ENCODE results near the gene SULT2B1.
"Not testable (repeated sequence)": the region's sequence is repeated elsewhere in the genome, so short reads cannot be mapped to it uniquely, and the experiment has no call there.

Gene SULT2B1

DNA sequence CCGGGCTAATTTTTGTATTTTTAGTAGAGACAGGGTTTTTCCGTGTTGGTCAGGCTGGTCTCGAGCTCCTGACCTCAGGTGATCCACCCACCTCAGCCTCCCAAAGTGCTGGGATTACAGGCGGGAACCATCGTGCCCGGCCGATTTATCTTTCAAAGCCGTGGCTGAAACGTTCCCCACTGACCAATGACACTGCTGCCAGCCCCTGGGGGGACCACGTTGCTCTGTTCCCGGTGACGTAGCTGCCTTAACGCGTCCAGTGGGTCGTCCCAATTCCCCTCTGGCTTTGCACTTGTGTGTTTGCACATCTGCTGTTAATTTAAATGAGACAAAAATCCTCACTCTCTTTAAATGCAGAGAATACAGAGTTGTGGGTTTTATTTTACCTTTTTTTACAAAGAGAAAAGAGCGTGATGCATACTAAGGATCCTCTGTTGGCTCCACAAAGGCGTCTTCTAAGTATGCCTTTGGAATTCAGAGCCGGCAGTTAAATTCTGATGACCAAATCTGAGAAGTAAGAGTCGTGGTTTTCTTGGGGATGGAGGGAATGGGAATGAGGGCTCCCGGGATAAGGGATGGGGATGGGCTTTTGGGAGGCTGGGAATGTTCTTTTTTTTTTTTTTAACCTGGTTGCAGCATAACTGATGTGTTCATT lies 21.8 kb upstream of the SULT2B1 start:
- no peak for DNase-seq

DNA sequence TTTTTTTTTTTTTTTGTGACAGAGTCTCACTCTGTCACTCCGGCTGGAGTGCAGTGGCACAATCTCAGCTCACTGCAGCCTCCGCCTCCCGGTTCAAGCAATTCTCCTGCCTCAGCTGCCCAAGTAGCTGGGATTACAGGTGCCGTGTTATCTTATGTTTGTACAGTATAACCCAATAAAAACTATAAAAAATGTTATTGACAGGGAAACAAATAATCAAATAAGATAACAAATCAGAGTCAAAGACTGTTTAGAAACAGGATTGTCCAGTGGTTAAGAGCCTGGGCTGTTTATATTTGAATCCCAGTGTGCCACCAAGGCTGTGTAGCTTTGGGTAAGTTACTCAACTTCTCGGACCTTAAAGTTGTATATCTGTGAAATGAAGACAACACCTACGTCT lies 21.2 kb upstream of the SULT2B1 start:
- no peak for DNase-seq

DNA sequence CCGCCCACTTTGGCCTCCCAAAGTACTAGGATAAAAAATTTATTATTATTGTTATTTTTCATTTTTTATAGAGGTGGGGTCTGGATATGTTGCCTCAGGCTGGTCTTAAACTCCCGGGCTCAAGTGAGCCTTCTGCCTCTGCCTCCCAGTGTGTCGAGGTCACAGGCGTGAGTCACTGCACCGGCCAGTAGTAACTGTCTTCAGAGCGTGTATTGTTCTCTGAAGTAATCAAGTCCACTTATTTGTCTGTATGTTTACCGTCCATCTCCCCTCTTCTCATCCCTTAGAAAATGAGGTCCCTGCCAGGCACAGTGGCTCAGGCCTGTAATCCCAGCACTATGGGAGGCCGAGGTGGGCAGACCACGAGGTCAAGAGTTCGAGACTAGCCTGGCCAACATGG lies 18.2 kb upstream of the SULT2B1 start:
- no peak for DNase-seq

DNA sequence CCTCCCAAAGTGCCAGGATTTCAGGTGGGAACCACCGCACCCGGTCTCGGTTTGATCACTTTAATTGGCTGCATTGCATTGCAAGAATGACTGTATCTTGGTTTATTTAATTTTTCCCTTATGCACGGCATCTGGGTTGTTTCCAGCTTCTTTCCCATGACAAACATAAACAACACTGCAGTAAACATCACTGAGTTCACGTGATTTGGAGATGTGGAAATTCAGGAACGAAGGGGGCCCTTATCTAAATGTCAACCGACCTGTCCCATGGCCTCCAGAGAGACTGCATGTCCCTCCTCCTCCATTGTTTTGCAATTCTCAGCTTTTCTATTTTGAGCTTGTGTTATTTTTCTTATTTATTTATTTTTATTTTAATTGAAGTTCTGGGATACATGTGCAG lies 14.4 kb upstream of the SULT2B1 start:
- DNase-seq = no peak

DNA sequence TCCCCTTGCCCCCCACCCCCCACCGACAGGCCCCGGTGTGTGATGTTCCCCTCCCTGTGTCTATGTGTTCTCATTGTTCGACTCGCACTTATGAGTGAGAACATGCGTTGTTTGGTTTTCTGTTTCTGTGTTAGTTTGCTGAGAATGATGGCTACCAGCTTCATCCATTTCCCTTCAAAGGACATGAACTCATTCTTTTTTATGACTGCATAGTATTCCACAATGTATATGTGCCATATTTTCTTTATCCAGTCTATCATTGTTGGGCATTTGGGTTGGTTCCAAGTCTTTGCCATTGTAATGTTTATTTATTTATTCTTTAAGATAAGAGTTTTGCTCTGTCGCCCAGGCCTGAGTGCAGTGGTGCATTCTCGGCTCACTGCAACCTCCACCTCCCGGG lies 13.9 kb upstream of the SULT2B1 start:
- not testable (repeated sequence) for DNase-seq

DNA sequence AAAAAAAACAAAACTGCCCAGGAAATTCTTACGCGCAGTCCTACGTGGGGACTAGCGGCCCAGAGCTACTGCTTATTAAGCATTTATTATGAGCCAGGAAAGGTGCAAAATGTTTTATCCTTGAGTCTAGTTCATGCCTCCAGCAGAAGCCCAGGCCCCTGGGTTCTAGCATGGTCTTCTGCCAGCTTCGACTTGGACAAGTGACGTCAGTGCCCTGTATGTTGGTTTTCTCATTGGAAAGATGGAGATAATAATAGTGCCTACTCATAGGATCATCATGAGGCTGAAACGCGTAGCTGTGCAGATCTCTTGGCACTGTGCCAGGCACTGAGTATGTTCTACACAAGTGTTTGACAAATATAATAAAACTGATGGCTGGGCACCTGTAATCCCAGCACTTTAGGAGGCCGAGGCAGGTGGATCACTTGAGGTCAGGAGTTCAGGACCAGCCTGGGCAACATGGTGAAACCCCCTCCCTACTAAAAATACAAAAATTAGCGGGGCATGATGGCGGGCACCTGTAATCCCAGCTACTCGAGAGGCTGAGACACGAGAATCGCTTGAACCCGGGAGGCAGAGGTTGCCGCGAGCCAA lies 12.4 kb upstream of the SULT2B1 start:
- peak; percentile 87 for DNase-seq

DNA sequence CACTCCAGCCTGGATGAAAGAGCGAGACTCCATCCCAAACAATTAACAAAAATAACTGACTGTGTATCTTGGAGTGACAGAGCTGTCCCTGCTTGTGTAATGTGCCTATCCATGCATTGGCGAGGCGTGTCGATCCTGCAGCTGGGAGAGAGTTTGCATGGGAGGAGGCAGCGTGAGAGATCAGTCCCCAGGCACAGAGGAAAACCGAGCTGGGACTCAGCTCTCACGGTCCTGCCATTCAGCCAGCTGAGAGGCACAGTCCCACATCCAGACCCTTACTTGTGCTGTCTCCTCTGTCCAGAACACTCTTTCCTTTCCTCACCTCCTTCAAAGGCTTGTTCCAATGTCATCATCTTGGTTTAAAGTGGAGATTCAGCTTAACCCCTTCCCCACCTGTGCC lies 11.9 kb upstream of the SULT2B1 start:
- DNase-seq = no peak

DNA sequence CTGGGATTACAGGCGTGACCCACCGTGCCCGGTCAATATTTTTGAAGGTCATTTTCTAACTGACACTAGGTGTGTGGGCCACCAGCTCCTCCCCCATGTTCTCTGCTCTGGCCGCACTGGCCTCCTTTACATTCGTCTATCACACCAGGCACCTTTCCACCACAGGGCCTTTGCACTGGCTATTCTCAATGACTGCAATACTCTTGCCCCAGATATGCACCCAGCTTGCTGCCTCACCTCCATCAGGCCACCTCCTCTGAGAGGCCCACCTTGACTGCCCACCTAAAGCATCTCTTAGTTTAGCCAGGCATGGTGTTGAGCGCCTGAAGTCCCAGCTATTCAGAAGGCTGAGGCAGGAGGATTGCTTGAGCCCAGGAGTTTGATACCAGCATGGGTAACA lies 10.2 kb upstream of the SULT2B1 start:
- no peak for DNase-seq

DNA sequence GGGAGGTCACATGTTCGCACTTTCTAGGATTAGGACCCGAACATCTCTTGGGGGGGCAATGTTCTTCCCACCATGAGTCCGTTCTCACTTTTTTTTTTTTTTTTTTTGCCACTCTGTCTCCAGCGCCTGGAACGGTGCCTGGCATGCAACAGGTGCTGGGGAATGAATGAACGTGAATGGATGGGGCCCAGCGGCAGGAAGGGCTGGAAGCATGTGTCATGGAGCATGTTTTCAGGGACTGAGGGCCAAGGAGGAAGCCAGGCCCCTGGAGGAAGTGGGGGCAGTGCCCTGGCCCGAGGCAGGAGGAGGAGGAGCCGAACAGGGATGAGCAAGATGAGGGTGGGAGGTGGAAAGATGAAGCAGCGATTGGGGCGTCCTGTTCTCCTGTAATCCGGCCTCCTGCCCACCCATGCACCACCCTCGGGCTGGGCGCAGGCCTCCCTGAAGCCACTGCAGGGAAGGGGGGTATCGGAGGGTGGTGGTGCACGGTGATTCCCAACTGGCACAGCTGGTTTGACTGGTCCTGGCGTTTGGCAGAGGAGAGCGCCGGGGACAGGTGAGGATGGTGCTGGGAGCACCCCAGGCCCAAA lies 8.8 kb upstream of the SULT2B1 start:
- peak; percentile 91 for DNase-seq

DNA sequence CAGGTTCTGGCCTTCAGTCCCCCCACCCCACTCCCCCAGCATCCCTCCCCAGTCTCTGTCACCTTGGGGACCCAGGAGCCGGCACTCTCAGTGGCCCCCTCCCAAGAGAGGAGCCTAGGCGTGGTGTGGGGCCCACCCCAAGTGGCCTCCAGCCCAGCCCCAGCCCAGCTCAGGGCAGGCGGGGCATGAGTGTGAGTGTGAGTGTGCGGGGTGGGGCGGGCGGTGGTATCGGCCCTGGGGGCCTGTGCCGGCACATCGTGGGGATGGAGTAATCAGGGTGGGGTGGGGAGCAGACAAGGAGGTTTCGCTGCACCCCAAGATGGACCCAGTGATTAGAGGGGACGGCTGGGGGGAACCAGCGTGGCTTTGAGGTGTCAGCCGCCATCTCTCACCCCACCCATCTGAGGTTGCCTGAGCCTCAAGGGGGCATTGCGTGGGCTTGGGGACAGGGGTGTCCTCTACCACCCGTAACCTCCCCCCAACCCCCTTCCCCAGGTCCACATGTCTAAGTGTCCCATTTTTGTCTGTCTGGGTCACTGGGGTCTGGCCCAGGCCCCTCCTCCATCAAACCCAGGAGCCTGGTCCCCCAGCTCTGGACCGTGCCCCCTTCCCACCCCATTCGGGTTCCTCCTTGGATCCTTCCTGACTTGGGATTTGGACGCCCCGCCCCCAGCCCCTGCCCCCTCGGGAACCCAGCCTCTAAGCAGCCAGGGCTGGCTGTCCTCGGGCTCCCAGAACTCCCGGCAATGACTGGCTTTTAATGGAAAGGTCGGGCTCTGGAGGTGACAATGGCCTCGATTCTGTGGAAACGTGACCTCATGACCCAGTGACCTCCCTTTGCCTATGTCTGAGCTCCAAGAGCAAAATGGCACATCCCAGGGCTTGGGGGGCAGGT lies 6.9 kb upstream of the SULT2B1 start:
- no peak for DNase-seq

DNA sequence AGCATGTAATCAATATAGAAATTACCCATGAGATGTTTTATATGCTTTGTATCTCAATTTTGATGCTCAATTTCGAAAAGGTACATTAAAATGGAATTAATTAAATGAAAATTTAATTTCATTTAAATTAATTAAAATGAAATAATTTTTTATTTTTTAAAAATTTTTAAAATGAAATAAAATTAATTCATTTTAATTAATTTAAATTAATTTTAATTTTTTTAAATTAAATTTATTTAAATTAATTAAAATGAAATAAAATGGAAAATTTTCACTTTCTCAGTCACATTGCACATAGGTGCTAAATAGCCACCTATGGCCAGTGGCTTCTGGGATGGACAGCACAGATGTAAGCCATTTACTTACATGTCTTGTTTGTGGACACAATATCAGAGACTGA lies 4.2 kb upstream of the SULT2B1 start:
- DNase-seq = no peak

DNA sequence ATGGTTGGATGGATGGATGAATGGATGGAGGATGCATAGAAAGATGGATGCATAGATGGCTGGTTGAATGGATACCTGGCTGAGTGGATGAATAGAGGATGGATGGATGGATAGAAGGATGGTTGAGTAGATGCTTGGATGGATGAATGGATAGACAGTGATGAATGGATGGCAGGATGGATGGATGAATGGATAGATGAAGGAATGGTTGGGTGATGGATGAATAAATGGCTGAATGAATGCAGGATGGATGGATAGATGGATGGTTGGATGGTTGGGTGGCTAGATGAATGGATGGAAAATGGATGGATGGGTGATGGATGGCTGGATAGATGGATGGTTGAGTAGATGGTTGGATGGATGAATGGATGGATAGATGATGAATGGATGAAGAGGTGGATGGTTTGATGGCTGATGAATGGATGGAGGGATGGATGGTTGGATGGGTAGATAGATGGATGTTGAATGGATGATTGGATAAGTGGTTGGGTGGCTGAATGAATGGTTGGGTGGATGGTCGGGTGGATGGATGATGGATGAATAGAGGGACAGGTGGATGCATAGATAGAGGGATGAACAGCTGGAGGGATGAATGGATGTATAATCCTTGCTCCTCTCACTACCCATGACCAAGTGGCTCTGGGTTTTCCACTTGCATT lies 3.6 kb upstream of the SULT2B1 start:
- DNase-seq = no peak

DNA sequence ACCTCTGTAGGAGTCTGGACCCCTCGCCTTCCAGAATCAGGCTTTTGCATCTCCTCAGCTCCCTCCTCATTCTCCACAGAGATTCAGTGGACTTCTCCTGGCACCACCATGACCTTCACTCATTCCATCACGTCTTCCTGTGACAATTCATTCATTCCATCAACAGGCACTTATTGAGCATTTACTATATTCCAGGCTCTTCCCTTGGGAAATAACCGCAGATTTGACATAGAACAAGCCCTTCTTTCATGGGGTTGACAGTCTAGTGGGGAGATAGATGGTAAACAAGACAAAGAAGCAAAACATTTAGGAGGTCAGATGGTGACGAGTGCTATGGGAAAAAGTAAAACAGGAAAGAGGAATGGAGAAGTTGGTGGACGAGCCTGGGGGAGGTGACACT lies 2.6 kb upstream of the SULT2B1 start:
- no peak for DNase-seq

DNA sequence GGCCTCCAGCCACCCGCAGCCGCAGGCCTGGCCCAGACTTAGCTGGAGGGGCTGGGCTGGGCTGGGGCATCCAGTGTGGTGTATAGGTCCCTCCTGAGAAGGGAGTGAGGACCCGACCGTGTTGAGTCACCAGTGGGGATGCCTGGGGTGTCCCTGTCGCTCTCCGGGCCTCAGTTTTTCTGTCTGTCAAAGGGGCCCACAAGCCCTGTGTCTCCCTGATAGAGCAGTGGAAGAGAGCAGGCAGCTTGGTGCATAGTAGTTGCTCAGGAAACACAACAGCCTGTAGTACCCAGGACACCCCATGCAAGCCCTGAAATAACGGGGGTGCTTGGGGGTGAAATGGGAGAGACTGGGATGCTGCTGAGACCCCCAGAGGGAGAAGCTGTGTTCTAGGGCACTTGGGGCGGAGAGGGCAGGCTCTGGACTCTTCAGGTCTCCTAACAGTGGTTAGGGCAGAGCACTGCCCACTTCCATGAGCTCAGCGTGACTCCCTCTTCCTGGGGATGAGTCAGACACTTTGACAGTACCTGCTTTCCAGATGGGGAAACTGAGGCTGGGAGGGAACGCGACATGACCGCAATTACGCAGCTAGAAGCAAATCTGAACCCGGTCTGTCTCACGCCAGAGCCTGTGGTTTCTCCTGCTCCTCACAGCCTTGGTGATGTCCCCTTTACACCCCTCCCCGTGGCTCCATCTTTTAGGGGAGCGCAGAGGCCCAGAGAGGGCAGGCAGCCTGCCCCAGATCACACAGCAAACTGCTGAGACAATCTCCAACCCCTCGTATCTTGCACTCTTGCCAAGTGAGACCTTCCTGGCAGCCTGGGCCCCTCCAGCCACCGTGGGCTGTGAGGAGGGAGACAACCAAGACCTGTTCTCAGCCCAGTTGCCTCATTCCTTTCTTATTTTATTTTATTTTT lies 692 bp downstream of the SULT2B1 start:
- peak; percentile 63 for DNase-seq

DNA sequence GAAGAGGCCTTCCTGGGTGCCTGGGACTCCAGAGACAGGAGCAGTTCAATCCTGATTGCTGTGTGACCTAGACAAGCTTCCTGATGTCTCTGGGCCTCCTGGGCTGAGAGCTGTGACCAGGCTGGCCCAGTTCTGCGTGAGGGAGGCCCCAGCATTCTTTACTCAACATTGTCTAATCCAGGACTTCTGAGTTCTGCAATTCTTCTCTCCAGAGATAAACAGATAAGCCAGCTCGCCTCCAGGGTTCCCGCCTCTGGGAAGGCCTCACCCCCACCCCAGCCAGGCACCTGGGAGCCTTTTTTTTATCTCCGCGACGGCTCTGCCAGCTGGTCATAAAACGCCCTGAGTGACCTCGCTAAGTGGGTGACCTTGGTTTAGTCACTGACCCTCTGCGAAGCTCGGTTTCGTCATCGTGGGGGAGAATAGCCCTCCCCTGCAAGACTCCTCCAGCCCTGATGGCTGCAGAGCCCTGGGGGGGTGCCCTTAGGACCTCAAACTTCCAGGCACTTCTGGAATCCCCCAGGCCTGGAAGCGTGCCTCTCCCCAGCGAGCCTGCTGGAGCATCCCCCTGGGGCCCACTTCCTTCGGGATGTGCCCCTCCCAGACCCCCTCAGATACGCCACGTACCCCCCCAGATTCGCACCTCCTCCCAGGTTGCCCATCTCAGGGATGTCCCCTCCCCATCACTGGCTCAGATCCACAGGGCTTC lies 1.9 kb downstream of the SULT2B1 start:
- DNase-seq = peak; percentile 93

DNA sequence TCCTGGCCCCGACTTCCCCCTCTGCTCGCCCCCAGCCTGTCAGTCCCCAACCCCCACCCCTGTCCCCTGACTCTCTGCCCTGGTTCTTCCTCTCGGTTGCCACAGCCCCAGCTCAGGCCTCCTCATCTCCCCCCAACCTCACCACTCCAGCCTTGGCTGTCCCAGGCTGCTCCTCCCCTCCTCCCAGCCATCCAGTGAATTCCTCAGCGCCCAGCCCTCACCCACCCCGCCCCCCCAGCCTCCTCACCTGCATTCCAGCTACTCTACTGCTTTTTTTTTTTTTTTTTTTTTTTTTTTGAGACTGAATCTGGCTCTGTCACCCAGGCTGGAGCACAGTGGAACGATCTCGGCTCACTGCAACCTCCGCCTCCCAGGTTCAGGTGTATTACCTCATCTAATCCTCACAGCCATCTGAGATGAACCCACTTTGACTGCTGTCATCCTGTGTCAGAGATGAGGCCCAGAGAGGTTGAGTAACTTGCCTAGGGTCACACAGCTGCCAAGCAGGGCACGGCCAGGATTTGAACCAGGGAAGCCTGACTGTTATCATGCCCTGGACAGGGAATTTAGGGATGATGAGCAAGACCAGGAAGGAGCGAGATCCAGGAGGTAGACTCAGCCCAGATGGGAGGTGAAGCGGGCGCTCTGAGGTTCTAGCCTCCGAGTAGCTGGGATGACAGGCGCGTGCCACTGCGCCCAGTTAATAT lies 2.6 kb downstream of the SULT2B1 start:
- DNase-seq = peak; percentile 74

DNA sequence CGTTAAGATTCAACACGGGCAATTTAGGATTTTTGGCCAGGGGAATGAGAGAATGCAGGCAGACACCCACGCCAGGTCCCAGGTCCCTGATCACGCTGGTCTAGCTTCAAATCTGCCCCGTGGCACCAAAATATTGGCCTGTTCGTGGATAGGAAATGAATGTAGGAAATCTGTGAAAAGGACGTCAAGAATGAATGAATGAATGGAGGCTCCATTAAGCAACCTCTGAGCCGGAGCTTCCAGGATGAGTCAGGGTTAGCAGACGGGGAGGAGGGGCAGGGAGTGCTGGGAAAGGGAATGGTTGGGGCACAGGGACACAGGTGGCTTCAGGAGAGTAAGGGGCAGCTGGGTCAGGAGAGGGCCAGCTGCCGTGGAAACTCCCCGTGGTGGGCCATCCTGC lies 4.2 kb downstream of the SULT2B1 start:
- DNase-seq = peak; percentile 73

DNA sequence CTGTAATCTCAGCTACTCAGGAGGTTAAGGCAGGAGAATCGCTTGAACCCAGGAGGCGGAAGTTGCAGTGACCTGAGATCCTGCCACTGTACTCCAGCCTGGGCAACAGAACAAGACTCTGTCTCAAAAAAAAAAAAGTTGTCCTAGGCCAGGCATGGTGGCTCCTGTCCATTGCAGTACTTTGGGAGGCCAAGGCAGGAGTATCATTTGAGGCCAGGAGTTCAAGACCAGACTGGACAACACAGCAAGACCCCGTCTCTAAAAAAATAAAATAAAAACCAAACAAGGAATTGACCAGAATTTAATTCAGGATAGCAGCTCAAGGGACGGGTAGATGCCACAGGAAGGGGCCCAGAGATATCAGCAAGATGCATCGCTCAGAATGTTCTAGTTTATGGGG lies 4.9 kb downstream of the SULT2B1 start:
- no peak for DNase-seq

DNA sequence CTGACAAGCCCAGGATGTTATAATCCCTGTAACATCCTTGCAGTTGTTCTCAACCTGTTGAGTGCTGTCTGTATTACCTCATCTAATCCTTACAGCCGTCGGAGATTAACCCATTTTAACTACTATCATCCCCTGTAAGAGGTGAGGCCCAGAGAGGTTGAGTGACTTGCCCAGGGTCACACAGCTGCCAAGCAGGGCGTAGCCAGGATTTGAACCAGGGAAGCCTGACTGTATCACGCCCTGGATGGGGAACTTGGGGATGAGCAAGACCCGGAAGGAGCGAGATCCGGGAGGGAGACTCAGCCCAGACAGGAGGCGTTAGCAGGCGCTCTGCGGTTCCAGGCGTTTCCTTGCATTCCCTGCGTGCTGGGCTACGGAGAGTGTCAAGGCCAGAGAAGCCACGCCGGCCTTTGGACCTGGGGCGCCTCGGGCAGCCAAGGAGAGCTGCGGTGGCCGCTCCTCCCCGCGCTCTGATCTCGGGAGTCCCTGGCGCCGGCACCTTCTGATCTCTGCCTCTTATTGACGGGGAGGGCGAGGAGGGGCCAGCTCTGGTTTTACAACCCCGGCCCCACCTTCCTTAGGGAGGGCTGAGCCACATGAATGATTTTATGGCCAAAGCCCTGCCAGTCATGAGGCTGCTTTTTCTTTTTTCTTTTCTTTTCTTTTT lies 6.2 kb downstream of the SULT2B1 start:
- no peak for DNase-seq

DNA sequence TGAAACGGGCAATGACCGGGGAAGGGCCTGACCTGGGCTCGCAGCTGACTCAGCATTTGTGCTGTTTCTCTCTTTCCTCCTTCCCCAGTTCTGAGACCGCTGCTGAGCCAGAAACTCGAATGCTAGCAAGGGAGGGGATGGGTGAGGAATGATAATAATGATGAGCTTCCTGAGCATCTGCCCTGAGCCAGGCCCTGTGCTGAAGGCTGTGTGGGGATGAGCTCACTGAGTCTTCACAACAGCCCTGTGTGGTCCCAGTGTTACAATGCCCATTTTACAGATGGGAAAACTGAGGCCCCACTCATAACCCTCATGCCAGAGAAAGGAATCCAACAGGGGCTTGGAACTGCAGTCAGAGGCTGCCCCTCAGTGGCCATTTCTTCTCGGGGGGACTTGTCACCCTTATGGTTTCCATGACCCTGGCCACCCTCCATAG lies 8.1 kb downstream of the SULT2B1 start:
- DNase-seq = no peak

Data from NCI-H226 (cell line).